GM12872 (cell line): ENCODE measurements around the gene HHIPL1.

Experiments
- CTCF ChIP-seq: IDR thresholded peaks from 3 replicates; pipeline ENCODE4 v1.5.1; 2011; ENCODE audit warnings: low read depth, mild to moderate bottlenecking, low read length, moderate library complexity; ENCODE audit not compliant: insufficient read depth

HHIPL1 gene

GRCh38 chr14:99651953-99652746 lies 7.2 kb downstream of the HHIPL1 start:
- no peak for TF ChIP-seq CTCF

GRCh38 chr14:99654235-99654985 lies 9.5 kb downstream of the HHIPL1 start:
- no peak for TF ChIP-seq CTCF

- no peak for TF ChIP-seq CTCF
Observed at GRCh38 chr14:99655521-99655920, 10.6 kb downstream of the HHIPL1 start.

- TF ChIP-seq CTCF: no peak
Observed at GRCh38 chr14:99656171-99656570, 11.2 kb downstream of the HHIPL1 start.

- TF ChIP-seq CTCF: no peak
Observed at GRCh38 chr14:99657645-99658155, 12.8 kb downstream of the HHIPL1 start.

GRCh38 chr14:99658218-99658845 lies 13.4 kb downstream of the HHIPL1 start:
- no peak for TF ChIP-seq CTCF

GRCh38 chr14:99659333-99659741 lies 14.4 kb downstream of the HHIPL1 start:
- no peak for TF ChIP-seq CTCF
